Uterus (tissue), 4 donors: Measurements from ENCODE around the gene NBPF14. TPM values are rescaled to one million over a fixed set of nuclear protein-coding genes. Genes with fewer than 3 reads are reported as not detected.

ENCODE experiments used
- small RNA-seq: library from RNA; depleted of rRNA; stranded (forward); fragments of <200 nt; gene quantifications from one replicate; pipeline ENCODE3, GENCODE V24; 2016
- total RNA-seq, 4 donors: library from RNA; depleted of rRNA in 3 of 4; stranded (reverse); fragments of >200 nt in 3 of 4; gene quantifications; one replicate each; pipeline versions ENCODE4 v1.1.0 to v1.2.4, GENCODE V29; 2014 to 2023
- donor health status: DM: yes; HTN: yes; CAD: no.

Gene NBPF14
- total RNA-seq, 4 donors from 2014 or later, result 14.4 to 54.7 (median 37.9) TPM

Small RNAs within 50 kb of the gene (small RNA-seq; reads per million reads assigned to genes)
- not detected for gene RF00003

Other genes starting within 250 kb of the NBPF14 start
- under 1 TPM in 2 of 4 donors, not detected in 2; 0.12 to 0.14 TPM for gene PPIAL4G, start 112.7 kb downstream of the NBPF14 start, total RNA-seq
- 10 to 100 TPM in 1 of 4 donors, 1 to 10 TPM in 1, not detected in 2; 5.9 to 24.1 TPM for gene NUDT4B, start 152.8 kb upstream of the NBPF14 start, total RNA-seq
- 10 to 100 TPM; 24.6 to 61.9 (median 55.6) TPM for gene PDE4DIP, start 248.4 kb upstream of the NBPF14 start, total RNA-seq